ENCODE measurements around the gene PRR30.
"Not testable (repeated sequence)": the region's sequence is repeated elsewhere in the genome, so short reads cannot be mapped to it uniquely, and the experiment has no call there.

Gene PRR30

GRCh38 chr2:27119330-27119670, 19.9 kb downstream of the PRR30 start:
- H4K12ac ChIP-seq (ENCODE audit: low read depth, low read length); H2BK5ac ChIP-seq (ENCODE audit: low read depth, low read length, poor library complexity); DNase-seq; H3K79me2 ChIP-seq (ENCODE audit: control insufficient read depth, insufficient read depth, low read length, poor library complexity); H3K9ac ChIP-seq (ENCODE audit: low read length); H3K4me3 ChIP-seq (ENCODE audit: low read depth, low read length); H4K8ac ChIP-seq (ENCODE audit: low read depth, low read length); H3K23ac ChIP-seq (ENCODE audit: low read length); H3K9me3 ChIP-seq (ENCODE audit: insufficient read depth, low read depth, low read length); H3K4ac ChIP-seq (ENCODE audit: low read depth, low read length); H2BK120ac ChIP-seq (ENCODE audit: insufficient read depth, low read length, poor library complexity); H4K91ac ChIP-seq (ENCODE audit: low read depth, low read length); H3K27ac ChIP-seq (ENCODE audit: low read depth, low read length); H2BK12ac ChIP-seq (ENCODE audit: low read length); H3K36me3 ChIP-seq (ENCODE audit: control insufficient read depth in 1 of 2, insufficient read depth in 2 of 2, low read length in 2 of 2); H3K4me2 ChIP-seq (ENCODE audit: low read length); H3K18ac ChIP-seq (ENCODE audit: low read length); H2AK5ac ChIP-seq (ENCODE audit: low read length); H3K79me1 ChIP-seq (ENCODE audit: low read length); H3K14ac ChIP-seq (ENCODE audit: low read length); H2AFZ ChIP-seq (ENCODE audit: insufficient read depth, low read length, poor library complexity): not testable (repeated sequence)
- peaks cover 47% of the 10 kb centered on the region for H3K27me3 ChIP-seq (ENCODE audit: insufficient read depth, low read length)
- WGBS (ENCODE audit: extremely low coverage, insufficient coverage, insufficient read length) = no CpG with 5 or more reads among the region's 8 CpGs
- H3K4me1 ChIP-seq (ENCODE audit: control insufficient read depth in 1 of 2, insufficient read depth in 2 of 2, low read length in 2 of 2) = peaks cover 7 to 14% of the 10 kb centered on the region in 2 experiments

- Histone ChIP-seq H3K9me3 (ENCODE audit: insufficient read depth, low read depth, low read length) (peaks cover 6% of the 10 kb centered on the region), H3K18ac (ENCODE audit: low read length) (no peak within 1 kb of the TSS), H3K36me3 (ENCODE audit: control insufficient read depth in 1 of 2, insufficient read depth in 2 of 2, low read length in 2 of 2) (no peaks in the 10 kb centered on the region)
Measured at GRCh38 chr2:27118525-27119329, 20.5 kb downstream of the PRR30 start, which contains the start of gene CGREF1. Gene CGREF1, minus strand, starts transcription at chr2:27119128. Its CDS starts 14,762 bp downstream, at chr2:27104366.

GRCh38 chr2:27117995-27118524, 21.1 kb downstream of the PRR30 start:
- Histone ChIP-seq H3K14ac (ENCODE audit: low read length) (no peak overlapping the region), H3K4me3 (ENCODE audit: low read depth, low read length) (no peak overlapping the region)
- no CpG with 5 or more reads among the region's 14 CpGs for WGBS (ENCODE audit: extremely low coverage, insufficient coverage, insufficient read length)

More at GRCh38 chr2:27118525-27119329, 20.5 kb downstream of the PRR30 start, which contains the start of gene CGREF1:
- Histone ChIP-seq H3K4ac (ENCODE audit: low read depth, low read length) (no peak within 1 kb of the TSS), H3K9ac (ENCODE audit: low read length) (no peak within 1 kb of the TSS), H3K4me3 (ENCODE audit: low read depth, low read length) (peak within 1 kb of the TSS; percentile 47), H2BK5ac (ENCODE audit: low read depth, low read length, poor library complexity) (no peak within 1 kb of the TSS), H2AFZ (ENCODE audit: insufficient read depth, low read length, poor library complexity) (no peak within 1 kb of the TSS), H3K27ac (ENCODE audit: low read depth, low read length) (no peak within 1 kb of the TSS), H3K4me1 (ENCODE audit: control insufficient read depth in 1 of 2, insufficient read depth in 2 of 2, low read length in 2 of 2) (peaks cover 7 to 12% of the 10 kb centered on the region in 2 experiments), H3K79me2 (ENCODE audit: control insufficient read depth, insufficient read depth, low read length, poor library complexity) (no peaks in the 10 kb centered on the region), H3K14ac (ENCODE audit: low read length) (no peak within 1 kb of the TSS), H3K23ac (ENCODE audit: low read length) (no peak within 1 kb of the TSS), H2BK120ac (ENCODE audit: insufficient read depth, low read length, poor library complexity) (no peak within 1 kb of the TSS), H3K27me3 (ENCODE audit: insufficient read depth, low read length) (peaks cover 42% of the 10 kb centered on the region), H3K4me2 (ENCODE audit: low read length) (peak within 1 kb of the TSS; percentile 57), H2AK5ac (ENCODE audit: low read length) (no peak within 1 kb of the TSS), H4K91ac (ENCODE audit: low read depth, low read length) (no peak within 1 kb of the TSS), H2BK12ac (ENCODE audit: low read length) (no peak within 1 kb of the TSS), H4K8ac (ENCODE audit: low read depth, low read length) (no peak within 1 kb of the TSS), H4K12ac (ENCODE audit: low read depth, low read length) (no peak within 1 kb of the TSS), H3K79me1 (ENCODE audit: low read length) (no peaks in the 10 kb centered on the region)
- no CpG with 5 or more reads among the region's 84 CpGs for WGBS (ENCODE audit: extremely low coverage, insufficient coverage, insufficient read length)
- peak in 1 of 2 donors; percentile 17 for DNase-seq

GRCh38 chr2:27115519-27115918, 23.7 kb downstream of the PRR30 start:
- Histone ChIP-seq H3K79me2 (ENCODE audit: control insufficient read depth, insufficient read depth, low read length, poor library complexity) (no peaks in the 10 kb centered on the region), H3K27me3 (ENCODE audit: insufficient read depth, low read length) (peaks cover 26% of the 10 kb centered on the region), H3K4me2 (ENCODE audit: low read length) (no peak overlapping the region), H4K8ac (ENCODE audit: low read depth, low read length) (no peak overlapping the region), H2AFZ (ENCODE audit: insufficient read depth, low read length, poor library complexity) (no peak overlapping the region), H3K27ac (ENCODE audit: low read depth, low read length) (no peak overlapping the region), H2BK12ac (ENCODE audit: low read length) (no peak overlapping the region), H3K9ac (ENCODE audit: low read length) (no peak overlapping the region), H2BK5ac (ENCODE audit: low read depth, low read length, poor library complexity) (no peak overlapping the region), H3K4me3 (ENCODE audit: low read depth, low read length) (no peak overlapping the region), H3K9me3 (ENCODE audit: insufficient read depth, low read depth, low read length) (peaks cover 4% of the 10 kb centered on the region), H2AK5ac (ENCODE audit: low read length) (no peak overlapping the region), H3K18ac (ENCODE audit: low read length) (no peak overlapping the region), H3K79me1 (ENCODE audit: low read length) (no peaks in the 10 kb centered on the region), H3K14ac (ENCODE audit: low read length) (no peak overlapping the region), H3K4ac (ENCODE audit: low read depth, low read length) (no peak overlapping the region), H3K4me1 (ENCODE audit: control insufficient read depth in 1 of 2, insufficient read depth in 2 of 2, low read length in 2 of 2) (peaks cover 5 to 8% of the 10 kb centered on the region in 2 experiments), H4K12ac (ENCODE audit: low read depth, low read length) (no peak overlapping the region), H2BK120ac (ENCODE audit: insufficient read depth, low read length, poor library complexity) (no peak overlapping the region), H3K36me3 (ENCODE audit: control insufficient read depth in 1 of 2, insufficient read depth in 2 of 2, low read length in 2 of 2) (no peaks in the 10 kb centered on the region), H4K91ac (ENCODE audit: low read depth, low read length) (no peak overlapping the region), H3K23ac (ENCODE audit: low read length) (no peak overlapping the region)
- no peak for DNase-seq
- WGBS (ENCODE audit: extremely low coverage, insufficient coverage, insufficient read length) = no CpG with 5 or more reads among the region's 2 CpGs

More at GRCh38 chr2:27117995-27118524, 21.1 kb downstream of the PRR30 start:
- H2AK5ac ChIP-seq (ENCODE audit: low read length) = no peak overlapping the region
- H4K8ac ChIP-seq (ENCODE audit: low read depth, low read length) = no peak overlapping the region
- H2AFZ ChIP-seq (ENCODE audit: insufficient read depth, low read length, poor library complexity) = no peak overlapping the region
- no peak overlapping the region for H4K12ac ChIP-seq (ENCODE audit: low read depth, low read length)
- H2BK5ac ChIP-seq (ENCODE audit: low read depth, low read length, poor library complexity) = no peak overlapping the region
- H3K9me3 ChIP-seq (ENCODE audit: insufficient read depth, low read depth, low read length) = peaks cover 4% of the 10 kb centered on the region
- no peak overlapping the region for H3K27ac ChIP-seq (ENCODE audit: low read depth, low read length)
- H3K36me3 ChIP-seq (ENCODE audit: control insufficient read depth in 1 of 2, insufficient read depth in 2 of 2, low read length in 2 of 2) = no peaks in the 10 kb centered on the region
- H3K18ac ChIP-seq (ENCODE audit: low read length) = no peak overlapping the region
- H3K4me1 ChIP-seq (ENCODE audit: control insufficient read depth in 1 of 2, insufficient read depth in 2 of 2, low read length in 2 of 2) = peaks cover 5 to 8% of the 10 kb centered on the region in 2 experiments
- no peak overlapping the region for H3K4ac ChIP-seq (ENCODE audit: low read depth, low read length)
- H3K23ac ChIP-seq (ENCODE audit: low read length) = no peak overlapping the region
- peak overlapping the region; percentile 57 for H3K4me2 ChIP-seq (ENCODE audit: low read length)
- no peak overlapping the region for H3K9ac ChIP-seq (ENCODE audit: low read length)
- H4K91ac ChIP-seq (ENCODE audit: low read depth, low read length) = no peak overlapping the region
- no peaks in the 10 kb centered on the region for H3K79me2 ChIP-seq (ENCODE audit: control insufficient read depth, insufficient read depth, low read length, poor library complexity)
- H3K27me3 ChIP-seq (ENCODE audit: insufficient read depth, low read length) = peaks cover 36% of the 10 kb centered on the region
- no peak overlapping the region for H2BK120ac ChIP-seq (ENCODE audit: insufficient read depth, low read length, poor library complexity)
- no peak overlapping the region for H2BK12ac ChIP-seq (ENCODE audit: low read length)
- no peaks in the 10 kb centered on the region for H3K79me1 ChIP-seq (ENCODE audit: low read length)
- no peak for DNase-seq
